Erythroblast (primary cell): ENCODE data around the gene OTOG.

Source experiments
- GATA1 ChIP-seq: IDR thresholded peaks from 2 replicates; pipeline ENCODE4 v1.6.1; 2011; ENCODE audit warnings: low read depth, mild to moderate bottlenecking, control low read depth, low read length, moderate library complexity
- POLR2A ChIP-seq: IDR thresholded peaks from 2 replicates; pipeline ENCODE4 v1.6.1; 2011; ENCODE audit warnings: mild to moderate bottlenecking, low read length

DNA sequence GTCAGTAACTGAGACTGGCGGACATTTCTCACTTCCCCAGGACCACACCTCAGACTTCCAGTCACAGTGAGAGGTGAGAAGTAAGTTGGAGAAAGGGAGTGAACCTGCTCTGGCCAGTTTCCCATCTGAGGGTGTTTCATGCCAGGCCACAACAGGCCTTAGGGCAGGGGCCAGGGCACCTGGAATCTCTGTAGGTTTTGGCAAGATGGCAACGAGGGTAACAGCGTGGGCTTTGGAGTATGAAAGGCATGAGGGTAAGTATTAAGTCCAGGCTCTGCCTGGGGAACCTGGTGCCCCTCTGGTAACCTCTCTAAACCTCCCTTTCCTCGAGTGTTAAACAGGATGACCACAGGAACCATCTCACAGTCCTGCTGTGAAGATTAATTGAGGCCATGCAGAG lies 41.9 kb upstream of the OTOG start:
- TF ChIP-seq POLR2A (no peak), GATA1 (no peak)
